Loucy (cell line): ENCODE results near the gene SYDE2.

Experiments
- EZH2phosphoT487 ChIP-seq: fragments of 200-600 bp; IDR thresholded peaks from 2 replicates; pipeline ENCODE4 v1.6.1; 2018; ENCODE audit warnings: antibody characterized with exemption, mild to moderate bottlenecking, moderate library complexity, borderline replicate concordance
- TF ChIP-seq, protein P1 (sequence below): fragments of 200-600 bp; sonication (generic); conservative IDR thresholded peaks from 2 replicates; pipeline ENCODE4 v1.5.1; 2014; ENCODE audit warnings: mild to moderate bottlenecking, antibody characterized with exemption, low read length

DNA sequence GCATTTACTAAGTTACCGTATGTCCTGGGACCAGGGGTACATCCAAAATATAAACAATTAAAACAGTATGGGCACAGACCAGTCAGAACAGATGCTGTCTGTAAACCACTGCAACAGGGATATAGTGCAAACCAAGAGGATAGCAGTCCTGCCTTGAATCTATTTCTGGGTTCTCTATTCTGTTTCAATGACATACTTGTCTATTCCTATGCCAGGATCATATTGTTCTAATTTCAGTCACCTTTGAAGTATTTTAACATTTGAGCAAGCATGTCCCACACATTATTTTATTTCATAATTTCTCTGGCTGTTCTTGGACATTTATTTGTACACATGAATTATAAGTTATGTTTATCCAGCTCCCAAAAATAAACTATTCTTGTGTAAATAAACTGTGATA, 28.2 kb upstream of the SYDE2 start:
- TF ChIP-seq, protein P1, sequence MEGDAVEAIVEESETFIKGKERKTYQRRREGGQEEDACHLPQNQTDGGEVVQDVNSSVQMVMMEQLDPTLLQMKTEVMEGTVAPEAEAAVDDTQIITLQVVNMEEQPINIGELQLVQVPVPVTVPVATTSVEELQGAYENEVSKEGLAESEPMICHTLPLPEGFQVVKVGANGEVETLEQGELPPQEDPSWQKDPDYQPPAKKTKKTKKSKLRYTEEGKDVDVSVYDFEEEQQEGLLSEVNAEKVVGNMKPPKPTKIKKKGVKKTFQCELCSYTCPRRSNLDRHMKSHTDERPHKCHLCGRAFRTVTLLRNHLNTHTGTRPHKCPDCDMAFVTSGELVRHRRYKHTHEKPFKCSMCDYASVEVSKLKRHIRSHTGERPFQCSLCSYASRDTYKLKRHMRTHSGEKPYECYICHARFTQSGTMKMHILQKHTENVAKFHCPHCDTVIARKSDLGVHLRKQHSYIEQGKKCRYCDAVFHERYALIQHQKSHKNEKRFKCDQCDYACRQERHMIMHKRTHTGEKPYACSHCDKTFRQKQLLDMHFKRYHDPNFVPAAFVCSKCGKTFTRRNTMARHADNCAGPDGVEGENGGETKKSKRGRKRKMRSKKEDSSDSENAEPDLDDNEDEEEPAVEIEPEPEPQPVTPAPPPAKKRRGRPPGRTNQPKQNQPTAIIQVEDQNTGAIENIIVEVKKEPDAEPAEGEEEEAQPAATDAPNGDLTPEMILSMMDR: no peak
- TF ChIP-seq EZH2phosphoT487: no peak
